IPS-NIHi7 (cell line): ENCODE results near the gene PALLD.

Experiments
- DNase-seq: peaks from one replicate; pipeline ENCODE4 v3.0.0; 2012; ENCODE audit warnings: mixed read lengths; ENCODE audit errors: extremely low spot score

PALLD gene

DNA sequence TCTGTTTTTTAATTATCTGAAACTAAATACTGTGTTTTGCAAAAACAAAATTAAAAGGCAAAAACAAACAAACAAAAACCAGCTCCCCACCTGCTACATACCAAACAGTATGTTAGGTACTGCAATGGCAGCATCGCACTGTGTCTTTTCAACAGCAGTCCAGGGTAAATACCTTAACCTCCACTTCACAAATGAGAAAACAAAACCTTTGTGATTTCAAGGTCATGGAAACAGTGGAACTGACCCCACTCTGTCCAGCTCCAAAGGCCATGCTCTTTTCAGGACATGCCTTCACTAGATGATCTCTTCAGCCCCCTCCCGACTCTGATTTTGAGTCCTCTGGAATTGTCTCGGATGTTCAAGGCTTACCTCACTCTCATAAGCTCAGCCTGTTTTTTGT is 329.8 kb downstream of the PALLD start:
- no peak for DNase-seq

DNA sequence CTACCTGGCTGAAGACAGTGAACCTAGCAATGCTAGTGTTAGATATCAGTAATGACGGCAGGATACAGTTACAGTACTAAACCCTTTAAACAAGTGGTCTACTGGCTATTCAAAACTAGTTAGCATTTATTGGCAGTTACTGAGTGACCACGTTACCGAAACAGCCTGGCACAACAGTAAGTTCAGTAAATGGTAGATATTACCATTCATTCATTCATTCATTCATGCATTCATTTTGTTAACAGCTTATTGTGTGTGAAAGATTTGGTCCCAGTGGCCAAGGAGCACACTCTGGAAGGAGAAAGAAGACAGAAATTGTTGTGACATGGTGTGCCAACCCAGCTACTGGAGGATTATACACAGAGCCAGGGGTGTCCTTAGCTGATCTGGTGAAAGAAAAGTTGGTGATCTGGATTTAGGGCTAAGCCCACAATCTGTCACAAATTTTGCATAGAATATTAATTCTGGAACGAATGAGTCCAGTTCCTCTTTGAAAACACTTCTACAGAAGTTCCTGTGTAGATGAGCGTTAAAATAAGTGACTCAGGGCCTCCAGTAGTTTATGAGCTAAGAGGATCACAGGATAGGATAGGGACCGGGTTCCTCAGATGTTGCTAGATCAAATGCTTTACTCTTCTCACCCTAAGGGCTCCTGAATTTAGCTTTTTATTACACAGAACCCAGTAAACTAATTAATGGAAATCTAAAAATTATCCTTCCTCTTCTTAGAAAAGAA is 334.1 kb downstream of the PALLD start:
- DNase-seq = no peak

- DNase-seq = no peak
Measured at GRCh38 chr4:168831585-168831918, 334.7 kb downstream of the PALLD start.

- DNase-seq = peak; percentile 78
Measured at GRCh38 chr4:168831919-168832762, 335.3 kb downstream of the PALLD start.

GRCh38 chr4:168832763-168833575 is 336.1 kb downstream of the PALLD start:
- DNase-seq = peak; percentile 70

DNA sequence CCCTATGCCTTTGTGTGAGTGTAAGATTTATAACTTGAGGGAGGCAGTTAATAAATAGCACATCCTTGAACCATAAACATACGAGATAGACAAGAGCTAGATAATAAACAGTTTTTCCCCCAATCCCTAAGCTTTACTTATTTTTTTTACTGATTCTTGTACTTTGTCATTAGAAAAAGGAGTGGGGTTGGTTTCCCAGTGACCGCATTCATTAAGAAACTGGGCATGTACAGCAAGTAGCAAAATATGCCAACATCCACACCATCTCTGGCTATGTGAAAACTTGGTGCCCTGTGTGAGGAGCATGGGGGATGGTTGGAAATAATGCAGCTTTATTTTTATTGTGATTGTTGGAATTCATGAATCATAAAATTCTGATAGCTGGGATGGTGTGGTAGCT is 337.0 kb downstream of the PALLD start:
- DNase-seq = no peak

GRCh38 chr4:168835880-168836454 is 339.1 kb downstream of the PALLD start:
- DNase-seq = no peak

DNA sequence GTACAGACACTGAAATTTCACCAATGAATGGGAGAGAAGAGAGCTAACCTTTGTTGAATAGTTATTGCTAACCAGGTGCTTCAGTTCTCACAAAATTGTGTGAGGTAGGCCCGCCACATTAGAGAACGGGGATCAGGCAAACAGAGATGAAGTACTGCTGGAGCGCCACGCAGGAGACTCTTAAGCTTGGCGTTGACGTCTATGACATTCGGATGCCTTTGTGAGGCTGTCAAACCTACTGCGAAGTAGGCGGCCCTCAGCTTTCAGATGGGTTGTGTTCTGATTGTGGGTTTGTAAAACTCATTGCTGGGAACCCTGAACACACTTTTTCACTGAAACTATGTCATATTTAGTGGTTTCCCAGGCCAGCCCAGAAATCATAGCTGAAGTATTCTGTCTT is 339.6 kb downstream of the PALLD start:
- DNase-seq = no peak

GRCh38 chr4:168837922-168838321 is 341.1 kb downstream of the PALLD start:
- DNase-seq = no peak

DNA sequence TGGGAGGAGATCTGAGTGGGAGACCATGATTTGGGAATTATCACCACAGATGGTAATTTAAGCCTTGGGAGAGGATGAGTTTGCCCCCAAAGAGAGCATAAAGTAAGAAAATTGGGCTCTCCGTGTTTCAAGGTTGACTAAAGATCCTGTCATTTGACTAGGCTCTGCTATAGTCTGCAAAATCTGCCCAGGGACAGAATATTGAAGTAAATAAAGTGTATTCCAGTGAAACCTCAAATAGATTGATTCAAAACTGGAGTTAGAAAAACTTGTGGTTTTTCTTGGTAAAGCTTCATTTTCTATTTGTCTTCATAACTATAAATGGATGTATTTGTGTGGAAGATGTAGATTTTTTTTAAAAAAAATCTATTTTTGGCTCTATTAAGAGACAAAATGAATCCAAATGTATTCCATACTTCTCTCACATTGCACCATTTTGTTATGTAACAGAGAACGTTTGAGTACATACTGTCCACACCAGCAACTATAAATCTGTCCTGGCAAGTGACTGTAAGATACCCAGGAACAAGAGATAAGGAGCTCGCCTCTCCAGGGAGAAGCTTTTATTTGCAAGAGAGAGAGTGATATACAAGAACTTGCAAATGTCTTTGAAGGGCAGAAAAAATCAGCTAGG is 343.0 kb downstream of the PALLD start:
- no peak for DNase-seq

GRCh38 chr4:168840392-168840763 is 343.5 kb downstream of the PALLD start:
- DNase-seq = no peak

GRCh38 chr4:168841000-168841671 is 344.3 kb downstream of the PALLD start:
- no peak for DNase-seq

DNA sequence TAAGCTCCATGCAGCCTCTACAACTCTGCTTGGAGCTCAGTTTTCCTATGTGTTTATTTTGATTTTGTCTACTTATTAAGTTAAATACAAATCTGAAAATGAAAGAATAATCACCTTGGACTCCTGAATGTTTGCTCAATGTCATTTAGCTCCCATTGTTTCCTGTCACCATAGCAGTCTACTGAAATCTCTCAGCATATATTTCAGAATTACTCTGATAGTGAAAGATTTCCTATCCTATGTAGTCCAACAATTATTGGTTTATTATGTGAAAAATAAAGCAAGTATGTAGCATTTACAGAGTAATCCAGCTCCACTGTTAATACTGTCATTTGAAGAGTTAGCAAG is 344.8 kb downstream of the PALLD start:
- DNase-seq = no peak

DNA sequence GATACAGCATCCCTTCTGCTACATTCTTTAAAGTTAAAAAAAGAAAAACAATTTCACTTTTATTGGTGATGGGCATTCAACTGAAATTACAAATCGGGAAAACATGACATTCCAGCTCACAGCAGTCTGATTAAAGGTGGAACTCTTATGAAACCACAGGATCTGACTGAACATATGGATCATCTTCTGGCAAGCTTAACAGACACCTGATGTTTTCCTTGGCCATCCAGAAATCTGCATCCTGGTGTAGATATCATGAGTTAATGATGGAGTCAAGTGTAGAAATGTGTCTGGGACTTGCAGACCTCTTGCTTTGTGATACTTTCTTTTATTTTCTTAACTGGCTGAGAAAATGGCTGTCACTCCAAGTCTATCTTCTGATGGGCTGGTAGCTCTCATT is 345.3 kb downstream of the PALLD start:
- no peak for DNase-seq

DNA sequence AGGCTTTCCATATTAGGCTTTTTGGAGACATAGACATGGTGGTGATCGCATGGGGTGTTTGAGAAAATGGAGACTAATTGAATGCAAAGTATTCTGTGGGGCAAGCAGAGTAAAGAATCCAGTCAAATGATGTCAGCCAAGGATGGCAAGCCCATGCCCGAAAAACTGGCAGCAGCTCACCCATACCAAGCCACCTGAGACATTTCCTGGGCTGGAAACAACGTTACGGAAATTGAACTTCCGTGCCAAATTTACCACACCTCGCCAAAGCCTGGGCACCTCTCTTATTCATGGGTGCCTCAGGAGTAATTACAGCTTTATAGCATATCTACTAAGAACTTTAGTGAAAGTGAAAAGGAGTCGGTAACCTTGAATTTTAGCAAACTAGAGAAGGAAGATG is 346.8 kb downstream of the PALLD start:
- DNase-seq = no peak

DNA sequence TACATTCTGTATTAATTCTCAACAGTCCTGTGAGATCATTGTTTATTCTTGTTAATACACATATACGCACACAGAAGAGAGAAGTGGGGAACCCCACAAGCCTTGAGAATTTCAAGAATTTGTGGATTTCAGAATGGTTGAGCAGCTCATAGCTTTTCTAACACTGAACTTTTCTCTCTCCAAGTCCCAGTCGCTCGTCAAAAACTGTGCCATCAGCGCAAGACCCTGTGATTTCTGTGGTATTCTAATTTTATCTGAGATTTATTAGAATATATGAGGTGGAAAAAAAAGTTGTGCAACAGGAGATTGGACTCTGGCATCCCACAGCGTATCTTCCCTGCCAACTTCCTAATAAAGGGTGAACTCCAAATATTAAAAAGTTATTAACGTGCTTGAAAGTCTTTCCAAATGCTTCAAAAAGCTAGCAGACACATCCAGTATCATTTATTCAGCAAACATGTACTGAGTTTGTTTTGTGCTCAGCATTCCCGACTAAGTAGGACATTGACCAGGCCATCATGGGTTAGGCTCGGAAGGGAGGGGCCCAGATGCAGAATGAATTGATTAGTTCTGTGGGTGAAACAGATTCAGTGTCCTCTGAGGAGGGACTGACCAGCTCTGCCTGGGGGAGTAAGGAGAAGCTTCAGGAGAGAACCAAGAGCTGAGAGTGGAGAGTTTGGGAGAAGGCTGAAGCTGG is 347.6 kb downstream of the PALLD start:
- DNase-seq = no peak

GRCh38 chr4:168845897-168846296 is 349.0 kb downstream of the PALLD start:
- DNase-seq = no peak

- DNase-seq = peak; percentile 28
Measured at GRCh38 chr4:168846414-168846813, 349.6 kb downstream of the PALLD start.

GRCh38 chr4:168847771-168848502 is 351.1 kb downstream of the PALLD start:
- DNase-seq = peak; percentile 44
